Activated CD8-positive, alpha-beta memory T cell treated with anti-CD3 and anti-CD28 coated beads for 1 hour (primary cell): ENCODE data around the gene ZNF205.
A peak's percentile ranks its signal among the peaks of the same experiment; 100 is the strongest.

Experiments used
- DNase-seq, 2 donors: peaks; one replicate each; pipeline ENCODE4 v3.0.0-alpha.2; 2020; ENCODE audit warnings: low read depth in 1 of 2; ENCODE audit errors: extremely low read depth in 1 of 2

ZNF205 gene

GRCh38 chr16:3101018-3101840 is 11.2 kb upstream of the ZNF205 start:
- no peak for DNase-seq

- no peak for DNase-seq
Measured at GRCh38 chr16:3101841-3102470, 10.4 kb upstream of the ZNF205 start.

GRCh38 chr16:3106205-3106928 is 6.0 kb upstream of the ZNF205 start:
- peak; percentile 76 to 86 for DNase-seq

- no peak for DNase-seq
Measured at GRCh38 chr16:3112881-3113574, 642 bp downstream of the ZNF205 start.

GRCh38 chr16:3113765-3114479 is 1.5 kb downstream of the ZNF205 start:
- no peak for DNase-seq

GRCh38 chr16:3115003-3115402 is 2.6 kb downstream of the ZNF205 start:
- DNase-seq: no peak

GRCh38 chr16:3115561-3115960 is 3.2 kb downstream of the ZNF205 start:
- DNase-seq: no peak

GRCh38 chr16:3118204-3118790 is 5.9 kb downstream of the ZNF205 start:
- no peak for DNase-seq

- DNase-seq: no peak
Measured at GRCh38 chr16:3118846-3119245, 6.5 kb downstream of the ZNF205 start.

- DNase-seq: no peak
Measured at GRCh38 chr16:3119286-3119685, 6.9 kb downstream of the ZNF205 start.

GRCh38 chr16:3119701-3120408 is 7.5 kb downstream of the ZNF205 start:
- no peak for DNase-seq

GRCh38 chr16:3120435-3120834 is 8.0 kb downstream of the ZNF205 start:
- DNase-seq: no peak

- no peak for DNase-seq
Measured at GRCh38 chr16:3121851-3122467, 9.6 kb downstream of the ZNF205 start.

GRCh38 chr16:3122926-3123570 is 10.7 kb downstream of the ZNF205 start:
- DNase-seq: no peak

GRCh38 chr16:3123986-3124886 is 11.8 kb downstream of the ZNF205 start:
- peak; percentile 90 to 94 for DNase-seq

- DNase-seq: no peak
Measured at GRCh38 chr16:3127745-3128144, 15.4 kb downstream of the ZNF205 start.
